Measurements from ENCODE around the gene AAK1. TPM values are rescaled to one million over a fixed set of nuclear protein-coding genes. Genes with fewer than 3 reads are reported as not detected.

Gene AAK1
- total and polyA plus RNA-seq, 2 of the 13 experiments (the other 11 are each of a cell fraction or from before 2014, with no cell fraction given): 9.8 to 10.3 TPM

DNA sequence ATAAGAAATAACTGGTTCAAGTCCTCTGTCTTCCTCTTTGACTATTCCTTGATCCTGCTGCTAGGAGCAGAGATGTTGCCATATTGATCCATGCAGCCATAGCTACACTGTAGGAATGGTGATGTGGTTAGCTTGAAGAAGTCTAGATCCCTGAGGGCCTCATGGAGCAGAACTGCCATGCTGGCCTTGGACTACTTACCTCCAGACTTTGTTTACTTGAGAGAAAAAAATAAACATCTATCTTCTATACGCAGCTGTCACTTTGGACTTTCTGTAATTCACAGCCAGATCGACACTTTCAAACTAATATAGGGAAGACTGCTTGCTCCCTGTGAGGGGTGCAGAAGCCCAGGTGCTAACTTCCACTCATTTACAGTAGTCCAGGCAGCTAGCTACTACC is 121.8 kb downstream of the AAK1 start:
- in situ Hi-C loops (cut with HindIII; ENCODE audit: extremely low pct_ligation_motif_present, low pct_unique_long_range_greater_than_20kb): no loop called here
- DNase-seq (ENCODE audit: low spot score) (no peak), ATAC-seq (peak; percentile 64), FAIRE-seq (no peak)
- no TSS peak for BruUV-seq (replicated peaks)
- ChIA-PET CTCF (ENCODE audit: low intra/inter-chr PET ratio, low total read pairs) (no interaction called here), POLR2A (interaction anchor here (1.6 kb wide), 1 partner anchor 85 kb away, joined by 3 read pairs; the partner anchor contains the start of gene NFU1)
- Histone ChIP-seq H3K4me3 (replicated peaks in 1 of 3; ENCODE audit: insufficient read depth in 1 of 3, low read depth in 2 of 3, low read length in 3 of 3) (no peak overlapping the region), H4K20me1 (ENCODE audit: insufficient read depth, low read length) (0 out of 2 replicates have a peak, but pooled peaks cover 3% of the 10 kb centered on the region), H3K27ac (ENCODE audit: extremely low read length, insufficient read depth, low read length) (no peak overlapping the region), H3K27me3 (ENCODE audit: control insufficient read depth in 1 of 2, insufficient read depth in 2 of 2, low read length in 2 of 2) (no peaks in the 10 kb centered on the region), H3K36me3 (replicated peaks in 1 of 2; ENCODE audit: control insufficient read depth in 1 of 2, insufficient read depth in 2 of 2, low read length in 2 of 2) (peaks cover 14 to 38% of the 10 kb centered on the region in 2 experiments), H2AFZ (ENCODE audit: low read length) (no peak overlapping the region), H3K4me1 (ENCODE audit: insufficient read depth, low read length) (peaks cover 12% of the 10 kb centered on the region), H3K9ac (ENCODE audit: insufficient read depth, low read depth, low read length) (no peak overlapping the region; the same call in 1 of the 2 replicates), H3K9me3 (ENCODE audit: low read length) (no peaks in the 10 kb centered on the region), H3K79me2 (ENCODE audit: insufficient read depth, low read length) (no peaks in the 10 kb centered on the region), H3K4me2 (ENCODE audit: low read depth, low read length) (no peak overlapping the region; the same call in 1 of the 2 replicates)
- intact Hi-C loops (cut with micrococcal nuclease; ENCODE audit: unreplicated experiment): no loop called here
- WGBS (ENCODE audit: low lambda C conversion rate): 19% methylated on average over 2 of the region's 2 CpGs
- TF ChIP-seq CBX5 (CRISPR knock-in tag; IDR thresholded peaks at IDR 0.05; ENCODE audit: borderline replicate concordance) (no peak), ZNF660 (CRISPR knock-in tag; IDR thresholded peaks at IDR 0.05; ENCODE audit: borderline replicate concordance, low read depth) (no peak), POLR2AphosphoS5 (IDR thresholded peaks at IDR 0.05; ENCODE audit: low read depth, low read length) (no peak), NCOA2 (CRISPR knock-in tag; IDR thresholded peaks at IDR 0.05) (no peak), ZNF251 (CRISPR knock-in tag; IDR thresholded peaks at IDR 0.05) (no peak), RARA (CRISPR knock-in tag; IDR thresholded peaks at IDR 0.05) (peak; percentile 29; the same call in 1 of the 2 replicates), ZNF781 (CRISPR knock-in tag; IDR thresholded peaks at IDR 0.05; ENCODE audit: borderline replicate concordance, not compliant biosample characterization) (no peak), ZBTB7B (CRISPR knock-in tag; IDR thresholded peaks at IDR 0.05) (no peak), WIZ (CRISPR knock-in tag; IDR thresholded peaks at IDR 0.05) (no peak), AKAP8 (CRISPR knock-in tag; IDR thresholded peaks at IDR 0.05) (no peak), FOXA3 (CRISPR knock-in tag; IDR thresholded peaks at IDR 0.05) (peak; percentile 55; the same call in 1 of the 2 replicates), ARHGAP35 (CRISPR knock-in tag; IDR thresholded peaks at IDR 0.05; ENCODE audit: borderline replicate concordance) (no peak), FOXP1 (IDR thresholded peaks at IDR 0.05) (no peak), FOXP1 (CRISPR knock-in tag; IDR thresholded peaks at IDR 0.05) (peak; percentile 34; the same call in 1 of the 2 replicates), ZFP1 (CRISPR knock-in tag; IDR thresholded peaks at IDR 0.05) (no peak), ZNF839 (CRISPR knock-in tag; IDR thresholded peaks at IDR 0.05; ENCODE audit: borderline replicate concordance) (no peak), FOXC1 (CRISPR knock-in tag; IDR thresholded peaks at IDR 0.05; ENCODE audit: borderline replicate concordance) (no peak), GATAD2A (CRISPR knock-in tag; IDR thresholded peaks at IDR 0.05) (0 out of 2 replicates have a peak, but pooled peaks have one; percentile 27)
- TF ChIP-seq, protein P1, sequence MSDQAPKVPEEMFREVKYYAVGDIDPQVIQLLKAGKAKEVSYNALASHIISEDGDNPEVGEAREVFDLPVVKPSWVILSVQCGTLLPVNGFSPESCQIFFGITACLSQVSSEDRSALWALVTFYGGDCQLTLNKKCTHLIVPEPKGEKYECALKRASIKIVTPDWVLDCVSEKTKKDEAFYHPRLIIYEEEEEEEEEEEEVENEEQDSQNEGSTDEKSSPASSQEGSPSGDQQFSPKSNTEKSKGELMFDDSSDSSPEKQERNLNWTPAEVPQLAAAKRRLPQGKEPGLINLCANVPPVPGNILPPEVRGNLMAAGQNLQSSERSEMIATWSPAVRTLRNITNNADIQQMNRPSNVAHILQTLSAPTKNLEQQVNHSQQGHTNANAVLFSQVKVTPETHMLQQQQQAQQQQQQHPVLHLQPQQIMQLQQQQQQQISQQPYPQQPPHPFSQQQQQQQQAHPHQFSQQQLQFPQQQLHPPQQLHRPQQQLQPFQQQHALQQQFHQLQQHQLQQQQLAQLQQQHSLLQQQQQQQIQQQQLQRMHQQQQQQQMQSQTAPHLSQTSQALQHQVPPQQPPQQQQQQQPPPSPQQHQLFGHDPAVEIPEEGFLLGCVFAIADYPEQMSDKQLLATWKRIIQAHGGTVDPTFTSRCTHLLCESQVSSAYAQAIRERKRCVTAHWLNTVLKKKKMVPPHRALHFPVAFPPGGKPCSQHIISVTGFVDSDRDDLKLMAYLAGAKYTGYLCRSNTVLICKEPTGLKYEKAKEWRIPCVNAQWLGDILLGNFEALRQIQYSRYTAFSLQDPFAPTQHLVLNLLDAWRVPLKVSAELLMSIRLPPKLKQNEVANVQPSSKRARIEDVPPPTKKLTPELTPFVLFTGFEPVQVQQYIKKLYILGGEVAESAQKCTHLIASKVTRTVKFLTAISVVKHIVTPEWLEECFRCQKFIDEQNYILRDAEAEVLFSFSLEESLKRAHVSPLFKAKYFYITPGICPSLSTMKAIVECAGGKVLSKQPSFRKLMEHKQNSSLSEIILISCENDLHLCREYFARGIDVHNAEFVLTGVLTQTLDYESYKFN (CRISPR knock-in tag; conservative IDR thresholded peaks at IDR 0.05): peak; percentile 57
- TF ChIP-seq, protein P2, sequence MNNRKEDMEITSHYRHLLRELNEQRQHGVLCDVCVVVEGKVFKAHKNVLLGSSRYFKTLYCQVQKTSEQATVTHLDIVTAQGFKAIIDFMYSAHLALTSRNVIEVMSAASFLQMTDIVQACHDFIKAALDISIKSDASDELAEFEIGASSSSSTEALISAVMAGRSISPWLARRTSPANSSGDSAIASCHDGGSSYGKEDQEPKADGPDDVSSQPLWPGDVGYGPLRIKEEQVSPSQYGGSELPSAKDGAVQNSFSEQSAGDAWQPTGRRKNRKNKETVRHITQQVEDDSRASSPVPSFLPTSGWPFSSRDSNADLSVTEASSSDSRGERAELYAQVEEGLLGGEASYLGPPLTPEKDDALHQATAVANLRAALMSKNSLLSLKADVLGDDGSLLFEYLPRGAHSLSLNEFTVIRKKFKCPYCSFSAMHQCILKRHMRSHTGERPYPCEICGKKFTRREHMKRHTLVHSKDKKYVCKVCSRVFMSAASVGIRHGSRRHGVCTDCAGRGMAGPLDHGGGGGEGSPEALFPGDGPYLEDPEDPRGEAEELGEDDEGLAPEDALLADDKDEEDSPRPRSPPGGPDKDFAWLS (CRISPR knock-in tag; IDR thresholded peaks at IDR 0.05; ENCODE audit: borderline replicate concordance): no peak
- TF ChIP-seq, protein P3, sequence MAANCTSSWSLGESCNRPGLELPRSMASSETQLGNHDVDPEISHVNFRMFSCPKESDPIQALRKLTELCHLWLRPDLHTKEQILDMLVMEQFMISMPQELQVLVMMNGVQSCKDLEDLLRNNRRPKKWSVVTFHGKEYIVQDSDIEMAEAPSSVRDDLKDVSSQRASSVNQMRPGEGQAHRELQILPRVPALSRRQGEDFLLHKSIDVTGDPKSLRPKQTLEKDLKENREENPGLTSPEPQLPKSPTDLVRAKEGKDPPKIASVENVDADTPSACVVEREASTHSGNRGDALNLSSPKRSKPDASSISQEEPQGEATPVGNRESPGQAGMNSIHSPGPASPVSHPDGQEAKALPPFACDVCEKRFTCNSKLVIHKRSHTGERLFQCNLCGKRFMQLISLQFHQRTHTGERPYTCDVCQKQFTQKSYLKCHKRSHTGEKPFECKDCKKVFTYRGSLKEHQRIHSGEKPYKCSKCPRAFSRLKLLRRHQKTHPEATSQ (CRISPR knock-in tag; IDR thresholded peaks at IDR 0.05; ENCODE audit: borderline replicate concordance): no peak
